ENCODE measurements around the gene EDRF1.

EDRF1 gene

GRCh38 chr10:125788156-125789034 is 68.9 kb downstream of the EDRF1 start:
- DNase-seq (ENCODE audit: low spot score) = no peak

- DNase-seq (ENCODE audit: low spot score) = no peak
Measured at GRCh38 chr10:125792342-125793300, 73.1 kb downstream of the EDRF1 start.

- DNase-seq (ENCODE audit: low spot score) = no peak
Measured at GRCh38 chr10:125795128-125795527, 75.6 kb downstream of the EDRF1 start.

GRCh38 chr10:125795637-125796190 is 76.2 kb downstream of the EDRF1 start:
- DNase-seq (ENCODE audit: low spot score) = no peak

GRCh38 chr10:125797424-125797823 is 77.9 kb downstream of the EDRF1 start:
- DNase-seq (ENCODE audit: low spot score) = no peak

GRCh38 chr10:125797994-125798662 is 78.6 kb downstream of the EDRF1 start:
- no peak for DNase-seq (ENCODE audit: low spot score)

- no peak for DNase-seq (ENCODE audit: low spot score)
Measured at GRCh38 chr10:125799451-125800182, 80.1 kb downstream of the EDRF1 start.

GRCh38 chr10:125801574-125801973 is 82.1 kb downstream of the EDRF1 start:
- DNase-seq (ENCODE audit: low spot score) = no peak

GRCh38 chr10:125802131-125802530 is 82.6 kb downstream of the EDRF1 start:
- no peak for DNase-seq (ENCODE audit: low spot score)

- DNase-seq (ENCODE audit: low spot score) = no peak
Measured at GRCh38 chr10:125802739-125803138, 83.2 kb downstream of the EDRF1 start.

GRCh38 chr10:125808047-125808446 is 88.5 kb downstream of the EDRF1 start:
- no peak for DNase-seq (ENCODE audit: low spot score)

- DNase-seq (ENCODE audit: low spot score) = no peak
Measured at GRCh38 chr10:125811251-125811650, 91.7 kb downstream of the EDRF1 start.

- DNase-seq (ENCODE audit: low spot score) = no peak
Measured at GRCh38 chr10:125812128-125812750, 92.7 kb downstream of the EDRF1 start.
